RWPE2 (cell line): ENCODE data around the gene ZDHHC6.

ENCODE experiments used
- ATAC-seq: fragments of 200-7000 bp; cut with Tn5 transposase; 3 replicates; pipeline ENCODE4 v1.9.1; 2021; ENCODE audit warnings: low read depth
- DNase-seq: peaks from one replicate; pipeline ENCODE4 v3.0.0-alpha.2; 2020; ENCODE audit warnings: low spot score
- H3K27ac ChIP-seq: fragments of 450-650 bp; 2 replicates; pipeline ENCODE4 v1.5.1; 2017; ENCODE audit warnings: mild to moderate bottlenecking; ENCODE audit not compliant: poor library complexity, severe bottlenecking
- H3K27me3 ChIP-seq: fragments of 250-450 bp; sonication (Bioruptor Pico); 2 replicates; pipeline ENCODE4 v1.5.1; 2021; ENCODE audit warnings: mild to moderate bottlenecking, moderate library complexity; ENCODE audit not compliant: insufficient read depth, poor library complexity, severe bottlenecking
- H3K36me3 ChIP-seq: fragments of 250-450 bp; sonication (Bioruptor Pico); 2 replicates; pipeline ENCODE4 v1.5.1; 2020; ENCODE audit warnings: low read depth, mild to moderate bottlenecking, moderate library complexity
- H3K4me1 ChIP-seq: fragments of 250-450 bp; sonication (Bioruptor Pico); 2 replicates; pipeline ENCODE4 v1.5.1; 2021; ENCODE audit warnings: mild to moderate bottlenecking, moderate library complexity; ENCODE audit not compliant: insufficient read depth, poor library complexity, severe bottlenecking
- H3K4me3 ChIP-seq: fragments of 250-450 bp; sonication (Bioruptor Pico); 2 replicates; pipeline ENCODE4 v1.5.1; 2021; ENCODE audit warnings: mild to moderate bottlenecking, moderate library complexity; ENCODE audit not compliant: severe bottlenecking
- H3K9me3 ChIP-seq: fragments of 250-450 bp; sonication (Bioruptor Pico); 2 replicates; pipeline ENCODE4 v1.5.1; 2021; ENCODE audit warnings: mild to moderate bottlenecking, moderate library complexity; ENCODE audit not compliant: severe bottlenecking
- TF ChIP-seq, protein P1 (sequence below): fragments of 450-650 bp; IDR thresholded peaks from one replicate; pipeline ENCODE4 v1.5.1; 2017; ENCODE audit warnings: mild to moderate bottlenecking, moderate library complexity; ENCODE audit not compliant: poor library complexity, severe bottlenecking

Gene ZDHHC6

DNA sequence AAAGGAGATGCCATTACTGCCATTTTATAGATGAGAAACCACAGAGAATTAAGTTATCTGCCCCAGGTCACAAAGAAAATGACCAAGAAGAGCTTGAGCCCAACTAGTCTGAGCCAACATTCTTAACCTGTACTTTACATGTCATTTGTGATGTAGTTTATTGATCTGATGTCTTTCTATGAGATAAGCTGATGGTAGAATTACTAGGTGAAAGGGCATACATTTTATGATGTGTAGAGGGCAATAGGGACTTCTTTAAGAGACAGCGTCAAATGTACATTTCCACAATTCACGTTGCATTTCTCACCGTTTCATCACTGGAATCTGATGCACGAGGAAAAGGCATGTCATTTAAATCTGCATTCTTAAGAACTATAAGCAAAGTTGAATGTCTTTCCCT is 61.5 kb downstream of the ZDHHC6 start:
- no peaks in the 10 kb centered on the region for H3K9me3 ChIP-seq
- TF ChIP-seq, protein P1, sequence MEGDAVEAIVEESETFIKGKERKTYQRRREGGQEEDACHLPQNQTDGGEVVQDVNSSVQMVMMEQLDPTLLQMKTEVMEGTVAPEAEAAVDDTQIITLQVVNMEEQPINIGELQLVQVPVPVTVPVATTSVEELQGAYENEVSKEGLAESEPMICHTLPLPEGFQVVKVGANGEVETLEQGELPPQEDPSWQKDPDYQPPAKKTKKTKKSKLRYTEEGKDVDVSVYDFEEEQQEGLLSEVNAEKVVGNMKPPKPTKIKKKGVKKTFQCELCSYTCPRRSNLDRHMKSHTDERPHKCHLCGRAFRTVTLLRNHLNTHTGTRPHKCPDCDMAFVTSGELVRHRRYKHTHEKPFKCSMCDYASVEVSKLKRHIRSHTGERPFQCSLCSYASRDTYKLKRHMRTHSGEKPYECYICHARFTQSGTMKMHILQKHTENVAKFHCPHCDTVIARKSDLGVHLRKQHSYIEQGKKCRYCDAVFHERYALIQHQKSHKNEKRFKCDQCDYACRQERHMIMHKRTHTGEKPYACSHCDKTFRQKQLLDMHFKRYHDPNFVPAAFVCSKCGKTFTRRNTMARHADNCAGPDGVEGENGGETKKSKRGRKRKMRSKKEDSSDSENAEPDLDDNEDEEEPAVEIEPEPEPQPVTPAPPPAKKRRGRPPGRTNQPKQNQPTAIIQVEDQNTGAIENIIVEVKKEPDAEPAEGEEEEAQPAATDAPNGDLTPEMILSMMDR = no peak
- H3K4me3 ChIP-seq = no peak overlapping the region
- no peak for DNase-seq
- H3K36me3 ChIP-seq = no peaks in the 10 kb centered on the region
- no peak overlapping the region for H3K27ac ChIP-seq
- H3K27me3 ChIP-seq = no peaks in the 10 kb centered on the region
- H3K4me1 ChIP-seq = peaks cover 9% of the 10 kb centered on the region
- no peak for ATAC-seq

DNA sequence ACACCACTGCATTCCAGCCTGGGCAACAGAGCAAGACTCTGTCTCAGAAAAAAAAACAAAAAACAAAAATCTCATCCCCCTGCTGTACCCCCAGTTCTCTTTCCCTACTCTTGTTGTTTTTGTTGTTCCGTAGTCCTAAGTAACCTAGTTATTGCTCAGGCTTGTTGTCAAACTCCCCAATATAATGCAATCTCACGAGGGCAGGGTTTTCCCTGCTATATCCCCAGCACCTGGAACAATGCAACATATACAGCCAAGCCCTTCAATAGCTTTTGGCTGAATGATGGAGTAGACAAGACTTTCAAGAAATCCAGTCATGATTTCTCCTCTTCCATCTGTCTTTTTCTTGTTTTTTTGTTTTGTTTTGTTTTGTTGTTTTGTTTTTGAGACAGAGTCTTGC is 62.6 kb downstream of the ZDHHC6 start:
- no peak overlapping the region for H3K27ac ChIP-seq
- no peak for DNase-seq
- no peak for ATAC-seq
- H3K36me3 ChIP-seq = no peaks in the 10 kb centered on the region
- TF ChIP-seq, protein P1 = no peak
- H3K9me3 ChIP-seq = no peaks in the 10 kb centered on the region
- H3K4me1 ChIP-seq = peaks cover 2% of the 10 kb centered on the region
- no peaks in the 10 kb centered on the region for H3K27me3 ChIP-seq
- H3K4me3 ChIP-seq = no peak overlapping the region

DNA sequence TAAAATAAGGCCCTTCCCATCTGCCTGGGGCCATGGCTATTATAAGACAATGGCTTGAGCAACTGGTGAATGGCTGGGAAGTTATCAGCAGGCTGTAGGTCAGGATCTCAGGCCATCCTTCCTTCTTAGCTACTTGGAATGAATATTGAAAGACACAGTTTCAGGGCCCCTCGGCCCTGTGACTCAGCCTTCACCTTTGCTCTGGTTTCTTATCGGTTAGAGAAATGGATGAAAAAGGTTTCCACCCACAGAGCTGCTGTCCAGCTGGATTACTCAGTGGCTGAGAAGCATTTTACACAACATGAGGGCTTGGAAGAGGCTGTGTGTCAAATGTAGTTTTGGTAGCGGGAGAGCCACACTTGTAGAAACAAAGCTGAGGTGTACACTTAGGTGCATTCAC is 63.4 kb downstream of the ZDHHC6 start:
- ATAC-seq = peak; percentile 44; the same call in 2 of the 3 replicates
- H3K9me3 ChIP-seq = no peaks in the 10 kb centered on the region
- DNase-seq = no peak
- H3K36me3 ChIP-seq = no peaks in the 10 kb centered on the region
- TF ChIP-seq, protein P1 = no peak
- no peaks in the 10 kb centered on the region for H3K4me1 ChIP-seq
- H3K4me3 ChIP-seq = no peak overlapping the region
- no peak overlapping the region for H3K27ac ChIP-seq
- no peaks in the 10 kb centered on the region for H3K27me3 ChIP-seq

DNA sequence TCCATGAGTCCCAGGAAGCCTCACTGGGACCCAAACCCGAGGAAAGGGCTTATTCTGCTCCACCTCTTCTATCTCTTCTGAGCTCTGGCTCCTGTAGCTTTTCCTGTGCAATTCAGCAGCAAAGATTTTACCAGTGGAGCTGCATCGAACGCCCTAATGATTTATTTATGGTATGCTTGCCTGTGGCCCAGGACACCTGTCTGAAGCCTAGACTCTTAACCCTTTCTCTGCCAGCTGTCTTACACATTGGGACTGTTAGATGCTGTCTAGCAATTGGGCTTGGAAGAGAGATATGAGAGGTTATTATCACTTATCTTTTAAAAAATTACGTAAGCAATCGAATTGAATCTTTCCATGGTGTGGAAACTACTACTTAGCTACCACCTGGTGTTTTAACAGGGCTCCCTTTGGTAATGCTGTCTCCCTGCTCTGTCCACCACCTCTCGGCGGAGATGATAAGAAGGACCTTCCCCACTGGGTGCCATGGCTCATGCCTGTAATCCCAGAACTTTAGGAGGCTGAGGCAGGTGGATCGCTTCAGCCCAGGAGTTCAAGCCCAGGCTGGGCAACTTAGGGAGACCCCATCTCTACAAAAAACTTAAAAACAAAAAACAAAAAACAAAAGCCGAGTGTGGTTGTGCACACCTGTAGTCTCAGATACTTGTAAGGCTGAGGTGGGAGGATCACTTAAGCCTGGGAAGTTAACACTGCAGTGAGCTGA is 64.0 kb downstream of the ZDHHC6 start:
- no peaks in the 10 kb centered on the region for H3K36me3 ChIP-seq
- DNase-seq = no peak
- H3K27ac ChIP-seq = no peak overlapping the region
- ATAC-seq = no peak
- TF ChIP-seq, protein P1 = no peak
- no peaks in the 10 kb centered on the region for H3K27me3 ChIP-seq
- H3K4me3 ChIP-seq = no peak overlapping the region
- no peaks in the 10 kb centered on the region for H3K4me1 ChIP-seq
- H3K9me3 ChIP-seq = no peaks in the 10 kb centered on the region
